GM18520 (cell line): ENCODE results near the gene ETS2.

ENCODE experiments used
- ATAC-seq: cut with Tn5 transposase; IDR thresholded peaks from one replicate; pipeline ENCODE4 v1.9.1; 2021; ENCODE audit not compliant: unreplicated experiment

Gene ETS2

DNA sequence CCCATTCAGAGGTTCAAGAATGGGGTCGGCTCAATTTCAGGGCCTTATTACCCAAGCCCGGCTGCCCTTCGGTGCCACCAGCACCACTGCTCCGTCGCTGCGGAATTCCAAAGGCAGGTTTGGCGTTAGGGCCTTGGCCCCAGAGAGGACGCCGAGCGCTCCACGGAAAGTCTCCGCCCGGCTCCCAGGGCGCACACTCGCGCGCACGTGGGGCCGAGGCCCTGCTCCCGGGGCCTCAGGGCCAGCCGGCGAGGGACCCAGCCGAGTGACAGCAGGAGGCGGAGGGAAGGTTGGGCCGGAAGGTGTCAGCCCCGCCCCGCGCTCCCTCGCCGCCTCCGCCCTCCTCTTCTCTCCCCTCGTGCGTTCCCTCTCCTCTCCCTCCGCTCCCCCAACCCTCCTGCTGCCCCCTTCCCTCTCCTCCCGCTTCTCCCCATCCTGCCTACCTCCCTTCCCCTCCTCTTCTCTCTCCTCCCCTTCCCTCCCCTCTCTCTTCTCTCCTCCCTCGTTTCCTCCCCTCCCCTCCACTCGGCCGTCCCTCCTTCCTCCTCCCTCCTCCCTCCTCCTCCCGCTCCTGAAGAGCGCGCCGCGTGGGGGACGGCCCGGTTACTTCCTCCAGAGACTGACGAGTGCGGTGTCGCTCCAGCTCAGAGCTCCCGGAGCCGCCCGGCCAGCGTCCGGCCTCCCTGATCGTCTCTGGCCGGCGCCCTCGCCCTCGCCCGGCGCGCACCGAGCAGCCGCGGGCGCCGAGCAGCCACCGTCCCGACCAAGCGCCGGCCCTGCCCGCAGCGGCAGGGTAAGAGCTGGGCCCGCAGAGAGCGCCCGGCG, at the start of gene ETS2:
Gene ETS2, plus strand, starts transcription at position 602 of the 825 bp plus-strand sequence. CDS start 4,106 bp downstream, outside the sequence.
- ATAC-seq, result no peak

- ATAC-seq, result no peak
Observed at GRCh38 chr21:38756746-38757145, 49.0 kb upstream of the ETS2 start.

DNA sequence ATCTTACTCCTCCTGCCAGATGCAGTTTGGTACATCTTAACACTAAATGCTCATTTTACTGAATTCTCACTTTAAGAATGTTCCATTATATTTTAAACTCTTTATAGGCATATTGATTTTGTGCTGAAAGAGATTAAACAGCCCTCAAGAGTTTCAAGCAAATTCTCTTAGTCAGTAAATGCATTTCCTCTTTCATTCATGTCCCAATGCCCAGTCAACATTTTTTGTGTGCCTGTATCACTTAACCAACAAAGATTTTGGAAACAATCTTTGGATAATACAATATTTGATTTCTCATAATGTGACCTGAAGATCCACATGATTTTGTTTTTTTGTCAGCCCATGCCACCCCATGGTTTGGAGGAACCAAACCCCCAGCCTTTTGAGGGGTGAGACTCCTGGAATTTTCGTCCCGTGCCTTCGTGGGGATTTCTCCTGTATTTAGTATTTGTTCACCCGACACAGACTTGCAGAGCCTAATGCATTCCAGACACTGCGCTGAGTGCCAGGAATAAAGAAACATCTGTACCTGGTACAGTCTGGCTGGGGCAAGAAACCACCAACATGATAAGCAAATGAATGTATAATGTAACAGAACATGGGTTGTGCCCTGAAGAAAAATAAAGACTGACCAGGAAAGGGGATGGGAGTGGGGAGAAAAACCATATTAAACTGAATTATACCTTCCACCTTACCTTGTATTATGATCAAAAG, 47.1 kb upstream of the ETS2 start:
- no peak for ATAC-seq

- ATAC-seq, result no peak
Observed at GRCh38 chr21:38759413-38759812, 46.3 kb upstream of the ETS2 start.

- no peak for ATAC-seq
Observed at GRCh38 chr21:38760017-38760761, 45.5 kb upstream of the ETS2 start.

DNA sequence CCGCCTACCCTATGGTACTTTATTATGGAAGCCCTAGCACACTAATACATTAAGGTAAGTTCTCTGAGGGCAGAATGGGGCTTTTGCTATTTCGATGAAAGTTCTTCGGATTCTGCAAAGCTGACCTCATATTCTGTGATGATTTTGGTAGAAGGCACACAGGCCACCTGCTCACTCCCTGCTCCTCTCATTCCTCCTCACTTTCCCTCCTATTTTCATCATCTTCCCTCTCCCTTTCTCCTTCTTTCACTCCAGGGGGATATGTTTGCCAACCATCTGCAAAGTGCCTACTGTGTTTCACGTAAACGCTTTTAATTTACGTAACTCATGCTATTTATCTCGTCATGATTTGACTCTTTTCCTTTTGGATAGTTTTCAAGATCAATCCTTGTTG, 45.0 kb upstream of the ETS2 start:
- no peak for ATAC-seq

DNA sequence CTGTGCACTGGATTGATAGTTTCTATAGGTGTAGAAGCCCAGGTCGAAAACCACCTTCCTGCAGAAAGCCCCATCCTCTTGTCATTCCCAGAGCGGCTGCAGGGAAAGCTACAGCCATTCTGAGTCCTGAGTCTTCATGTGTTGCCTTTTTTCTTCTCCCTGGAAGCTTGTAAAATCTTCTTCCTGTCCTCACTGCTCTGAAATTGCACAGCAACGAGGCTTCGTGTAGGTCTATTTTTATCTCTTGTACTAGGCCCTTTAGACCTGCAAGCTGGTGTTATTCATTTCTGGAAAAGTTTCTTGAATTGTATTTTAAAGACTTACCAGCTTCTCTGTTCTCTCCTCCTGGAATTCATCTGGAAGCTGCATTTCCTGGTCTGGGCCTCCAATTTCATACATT, 44.2 kb upstream of the ETS2 start:
- no peak for ATAC-seq

- no peak for ATAC-seq
Observed at GRCh38 chr21:38765056-38765455, 40.7 kb upstream of the ETS2 start.

DNA sequence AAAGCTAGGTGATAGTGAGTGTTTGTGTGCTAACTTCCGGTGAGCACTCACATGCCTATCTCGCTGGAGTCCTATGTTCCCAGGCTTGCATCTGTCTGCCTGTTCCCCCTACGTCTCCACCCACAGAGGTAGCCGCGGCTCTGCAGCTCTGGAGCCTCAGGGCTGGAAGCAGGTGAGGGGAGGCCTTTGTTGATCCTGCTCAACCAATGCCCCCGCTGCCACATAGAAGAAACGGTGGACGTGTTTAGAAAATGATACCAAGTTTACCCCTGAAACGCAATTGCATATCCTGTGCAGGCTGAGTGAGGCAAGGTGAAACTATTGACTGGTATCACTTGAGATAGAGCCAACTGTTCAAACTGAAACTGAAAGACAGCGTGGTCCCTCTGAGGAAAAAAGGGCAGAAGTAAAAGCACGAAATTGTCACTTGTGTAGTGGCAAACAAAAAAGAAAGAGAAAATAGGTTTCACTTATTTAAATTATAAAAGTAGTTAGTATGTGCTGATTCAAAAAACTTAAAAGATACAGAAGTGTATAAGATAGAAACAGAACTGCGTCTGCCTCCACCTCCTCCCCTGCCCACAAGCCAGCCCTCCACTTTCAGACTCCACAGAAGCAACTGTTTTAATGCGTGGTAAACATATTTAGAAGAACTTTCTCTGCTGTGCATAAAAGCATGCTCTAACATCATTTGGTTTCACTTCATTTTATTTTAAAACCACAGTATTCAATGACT, 38.6 kb upstream of the ETS2 start:
- ATAC-seq, result peak; percentile 93

DNA sequence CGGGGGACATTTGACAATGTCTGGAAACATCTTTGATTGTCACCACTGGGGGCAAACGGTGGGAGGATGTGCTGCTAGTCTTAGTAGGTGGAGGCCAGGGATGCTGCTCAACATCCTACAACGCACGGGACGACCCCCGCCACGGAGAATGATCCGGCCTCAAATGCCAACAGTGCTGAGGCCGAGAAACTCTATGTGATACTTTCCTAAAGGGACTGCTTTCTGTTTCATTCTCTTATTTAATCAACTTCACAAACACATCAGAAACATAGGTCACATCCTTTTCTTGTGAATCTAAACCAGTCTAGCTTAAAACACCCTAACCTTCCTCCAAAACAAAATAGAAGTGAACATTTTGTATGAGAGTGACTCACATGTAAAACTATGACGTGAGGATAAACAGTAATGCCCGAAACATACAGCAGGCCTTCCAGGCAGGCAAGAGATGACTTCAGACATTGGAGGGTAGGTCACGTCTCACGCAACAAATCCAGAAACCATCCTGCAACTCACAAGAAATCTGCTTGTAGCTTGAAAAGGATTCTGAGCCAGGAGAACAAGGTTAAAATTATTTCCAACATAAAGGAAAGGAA, 37.2 kb upstream of the ETS2 start:
- no peak for ATAC-seq

DNA sequence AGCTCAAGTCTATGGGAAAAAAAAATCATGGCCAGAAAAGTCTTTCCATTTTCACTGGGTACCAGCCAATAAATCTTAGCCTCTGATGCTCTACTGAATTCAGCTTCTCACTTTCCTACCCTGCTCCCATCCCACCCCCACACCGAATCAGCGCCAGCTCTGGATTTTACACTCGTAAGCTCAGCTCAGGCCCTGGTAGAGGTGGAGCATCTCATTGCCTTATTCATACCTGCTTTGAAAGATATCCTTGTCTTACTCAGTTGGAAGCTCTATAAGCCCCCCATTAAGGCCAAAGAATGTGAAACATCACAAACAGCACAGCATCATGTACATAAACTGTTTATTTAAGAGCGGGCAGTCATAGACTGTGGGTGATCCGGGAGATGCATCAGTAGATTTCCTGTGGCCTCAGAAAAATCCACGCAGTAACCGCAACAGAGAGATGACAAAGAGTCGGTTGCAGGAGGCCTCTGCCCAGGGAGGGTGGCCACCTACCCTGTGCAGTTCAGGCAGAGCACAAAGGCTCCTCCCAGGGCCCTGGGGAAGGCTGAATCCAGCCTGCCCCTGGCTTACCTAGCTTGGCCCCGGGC, 36.4 kb upstream of the ETS2 start:
- ATAC-seq, result no peak

DNA sequence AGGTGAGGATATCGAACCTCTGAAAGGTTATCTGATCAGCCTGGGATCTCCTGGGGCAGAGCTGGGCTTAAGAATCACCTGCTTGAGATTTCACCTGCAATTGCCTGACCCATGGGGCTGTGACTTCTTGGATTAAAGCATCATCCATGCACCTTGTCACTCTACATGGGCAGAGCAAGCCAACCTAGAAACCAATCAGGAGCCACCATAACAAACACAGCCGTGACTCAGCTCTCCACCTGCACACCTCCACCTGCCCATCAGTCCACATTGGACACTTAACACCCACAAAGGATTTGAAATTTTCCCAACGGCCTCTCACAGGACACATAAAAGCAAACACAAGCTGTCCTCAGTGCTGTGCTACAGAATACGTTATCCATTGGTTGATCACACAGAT, 35.1 kb upstream of the ETS2 start:
- no peak for ATAC-seq

DNA sequence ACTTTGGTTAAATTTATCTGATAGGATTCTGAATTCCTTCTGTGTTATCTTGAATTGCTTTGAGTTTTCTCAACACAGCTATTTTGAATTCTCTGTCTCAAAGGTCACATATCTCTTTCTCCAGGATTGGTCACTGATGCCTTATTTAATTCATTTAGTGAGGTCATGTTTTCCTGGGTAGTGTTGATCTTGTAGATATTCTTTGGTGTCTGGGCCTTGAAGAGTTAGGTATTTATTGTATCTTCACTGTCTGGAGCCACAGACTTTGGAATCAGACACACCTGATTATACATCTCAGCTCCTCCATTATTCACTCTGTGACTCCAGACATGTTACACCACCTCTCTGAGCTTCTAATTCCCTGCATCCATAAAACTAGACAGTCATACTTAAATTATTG, 34.2 kb upstream of the ETS2 start:
- ATAC-seq, result no peak

GRCh38 chr21:38772646-38773045, 33.1 kb upstream of the ETS2 start:
- ATAC-seq, result no peak

- ATAC-seq, result no peak
Observed at GRCh38 chr21:38773099-38774061, 32.3 kb upstream of the ETS2 start.

GRCh38 chr21:38774152-38774551, 31.6 kb upstream of the ETS2 start:
- no peak for ATAC-seq

- ATAC-seq, result no peak
Observed at GRCh38 chr21:38774586-38775285, 31.0 kb upstream of the ETS2 start.

GRCh38 chr21:38775733-38776132, 30.0 kb upstream of the ETS2 start:
- no peak for ATAC-seq

DNA sequence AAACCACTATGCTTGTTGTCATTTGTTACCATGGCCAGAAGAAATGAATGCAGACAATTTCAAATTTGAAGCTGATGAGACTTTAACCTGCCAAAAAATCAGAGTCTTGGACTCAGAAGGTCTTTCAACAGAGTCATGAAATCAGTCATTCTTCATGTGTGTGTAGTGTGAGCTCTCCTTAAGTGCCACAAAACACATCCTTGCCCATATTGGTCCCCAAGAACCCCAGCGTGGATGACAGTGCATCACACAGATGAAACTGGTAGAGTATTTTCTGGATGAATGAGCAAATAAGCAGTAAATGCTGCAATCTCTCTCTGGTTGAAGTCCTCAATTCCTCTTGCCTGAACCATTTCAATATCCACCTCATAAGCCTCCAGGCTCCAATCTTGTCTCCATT, 28.7 kb upstream of the ETS2 start:
- no peak for ATAC-seq
